HG03558 (cell line): ENCODE results near the gene ANGPTL5.
"Not testable (repeated sequence)": the region's sequence is repeated elsewhere in the genome, so short reads cannot be mapped to it uniquely, and the experiment has no call there.

Experiments used
- ATAC-seq: cut with Tn5 transposase; IDR thresholded peaks from one replicate; pipeline ENCODE4 v1.9.1; 2021; ENCODE audit warnings: moderate number of reproducible peaks; ENCODE audit not compliant: unreplicated experiment; ENCODE audit errors: extremely low read depth

ANGPTL5 gene

DNA sequence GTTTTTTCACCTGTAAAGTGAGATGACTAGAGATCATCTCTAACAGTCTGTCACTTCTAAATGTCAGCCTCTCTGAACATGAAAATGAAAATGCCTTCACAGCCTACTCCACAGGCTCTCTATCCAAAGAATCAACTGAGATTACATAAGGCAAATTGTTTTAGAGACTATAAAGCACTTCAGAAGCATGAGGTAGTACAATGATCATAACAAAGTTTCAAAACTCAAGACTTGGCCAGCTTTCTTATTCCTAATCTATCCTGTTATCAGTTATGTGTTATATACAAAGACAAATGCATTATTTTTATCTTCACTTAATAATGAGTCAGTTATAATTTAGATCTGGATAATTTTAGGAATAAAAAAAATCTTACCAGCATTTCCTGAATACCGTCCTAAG lies 21.8 kb downstream of the ANGPTL5 start:
- no peak for ATAC-seq

GRCh38 chr11:101889767-101890166 lies 26.6 kb downstream of the ANGPTL5 start:
- no peak for ATAC-seq

DNA sequence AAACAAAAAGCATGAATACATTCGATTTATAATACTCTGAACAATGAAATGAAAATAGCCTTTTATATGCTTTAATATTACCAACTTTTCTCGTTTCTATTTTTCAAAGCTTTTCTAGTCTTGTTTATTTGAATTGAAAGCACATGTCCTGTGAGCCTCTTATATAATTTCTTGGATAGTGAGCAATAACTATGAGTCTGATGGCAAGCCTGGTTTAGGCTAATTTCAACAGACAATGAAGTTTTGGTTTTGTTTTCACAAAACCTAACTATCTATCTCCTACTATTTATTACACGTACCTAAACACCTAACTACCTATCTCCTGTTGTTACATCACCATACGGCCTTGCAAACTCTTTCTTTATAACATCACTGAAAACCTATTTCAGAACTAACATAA lies 30.7 kb downstream of the ANGPTL5 start:
- ATAC-seq = no peak

GRCh38 chr11:101881586-101881985 lies 34.7 kb downstream of the ANGPTL5 start:
- no peak for ATAC-seq

DNA sequence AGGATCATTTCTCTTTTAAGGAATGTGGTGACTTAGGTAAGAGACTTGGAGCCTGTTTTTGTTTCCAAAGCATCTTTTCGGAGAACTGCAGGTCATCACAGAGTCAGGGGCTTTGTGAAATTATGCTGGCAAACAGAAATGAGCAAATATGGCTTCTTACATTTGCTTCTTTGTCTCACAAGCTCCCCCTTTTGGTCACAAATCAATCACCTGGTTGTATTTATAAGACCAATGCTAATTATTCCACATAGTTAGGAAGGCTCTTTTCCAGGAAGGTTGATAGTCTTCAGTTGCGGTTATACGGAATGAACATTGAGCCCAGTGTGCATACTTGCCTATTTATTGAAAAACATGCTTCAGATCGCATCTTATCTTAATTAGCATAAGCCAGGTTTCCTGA lies 36.1 kb downstream of the ANGPTL5 start:
- no peak for ATAC-seq

DNA sequence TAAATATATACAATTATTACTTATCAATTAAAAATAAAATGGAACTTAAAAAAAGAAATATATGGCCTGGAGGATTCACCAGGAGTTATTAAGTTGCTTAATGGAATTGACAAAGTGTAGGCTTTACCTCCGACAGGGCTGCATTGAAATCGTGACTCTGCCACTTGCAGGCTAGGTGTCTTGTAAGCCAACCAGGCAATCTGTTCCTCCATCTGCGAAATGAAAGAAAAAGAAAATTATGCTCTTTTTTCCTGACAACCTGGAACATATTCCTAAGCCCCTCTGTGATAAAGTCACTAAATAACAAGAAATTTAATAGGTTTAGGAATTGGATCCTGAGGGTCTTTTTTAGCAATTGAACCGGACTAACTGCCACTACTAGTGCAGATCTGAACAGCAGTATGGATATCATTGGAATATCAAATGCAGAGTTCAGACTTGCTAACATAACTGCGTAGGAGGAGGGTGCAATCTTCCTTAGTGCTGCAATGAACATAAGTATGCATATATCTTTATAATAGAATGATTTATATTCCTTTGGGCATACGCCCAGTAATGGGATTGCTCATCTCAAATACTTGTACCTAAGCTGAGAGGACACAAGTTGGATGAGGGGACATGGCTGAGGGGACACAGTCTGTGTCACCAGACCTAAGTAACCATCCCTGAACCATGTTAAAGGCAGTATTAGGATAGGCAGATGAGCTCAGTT lies 44.0 kb downstream of the ANGPTL5 start:
- ATAC-seq = no peak

- ATAC-seq = no peak
These were observed 45.8 kb downstream of the ANGPTL5 start for GRCh38 chr11:101870510-101870909.

DNA sequence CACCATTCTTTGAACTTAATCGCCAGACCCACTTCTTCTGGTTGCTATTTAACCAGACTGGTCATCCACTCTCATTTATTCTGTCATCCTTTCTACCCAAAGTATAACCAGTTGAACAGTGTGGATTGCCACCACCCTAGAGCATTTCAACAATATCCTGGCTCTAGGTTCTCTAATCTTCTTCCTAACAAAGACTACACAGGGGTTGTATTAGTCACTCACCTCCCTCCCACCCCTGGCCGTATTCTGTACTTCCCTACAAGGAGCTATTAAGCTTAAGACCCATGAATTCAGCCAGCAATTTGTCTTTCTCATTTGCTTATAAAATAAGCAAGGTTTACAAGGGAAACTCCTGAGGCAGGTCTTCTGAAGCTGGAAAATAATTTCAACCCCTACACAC lies 48.4 kb downstream of the ANGPTL5 start:
- ATAC-seq = no peak

- ATAC-seq = no peak
These were observed 49.5 kb downstream of the ANGPTL5 start for GRCh38 chr11:101866619-101867491.

DNA sequence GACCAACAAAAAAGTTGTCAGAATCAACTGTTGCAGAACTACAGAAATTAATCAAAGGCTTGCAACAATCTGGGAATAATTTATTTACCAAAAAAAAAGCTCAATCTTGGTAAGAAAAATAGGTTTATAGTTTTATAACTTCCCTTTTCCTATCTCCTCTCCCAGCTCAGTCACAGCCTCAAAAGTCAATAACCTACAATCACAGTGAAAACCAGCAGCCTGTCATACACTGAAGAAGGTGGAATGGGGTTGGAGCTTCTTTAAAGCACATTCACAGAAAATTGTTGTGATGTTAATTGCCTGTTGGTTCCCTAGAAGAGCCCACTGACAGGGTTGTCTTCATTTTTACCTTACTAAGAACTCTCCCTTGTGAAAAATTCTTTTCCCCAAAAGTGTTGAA lies 52.2 kb downstream of the ANGPTL5 start:
- ATAC-seq = no peak

- ATAC-seq = no peak
These were observed 53.0 kb downstream of the ANGPTL5 start for GRCh38 chr11:101863361-101863760.

- no peak for ATAC-seq
These were observed 53.7 kb downstream of the ANGPTL5 start for GRCh38 chr11:101862391-101863233.

DNA sequence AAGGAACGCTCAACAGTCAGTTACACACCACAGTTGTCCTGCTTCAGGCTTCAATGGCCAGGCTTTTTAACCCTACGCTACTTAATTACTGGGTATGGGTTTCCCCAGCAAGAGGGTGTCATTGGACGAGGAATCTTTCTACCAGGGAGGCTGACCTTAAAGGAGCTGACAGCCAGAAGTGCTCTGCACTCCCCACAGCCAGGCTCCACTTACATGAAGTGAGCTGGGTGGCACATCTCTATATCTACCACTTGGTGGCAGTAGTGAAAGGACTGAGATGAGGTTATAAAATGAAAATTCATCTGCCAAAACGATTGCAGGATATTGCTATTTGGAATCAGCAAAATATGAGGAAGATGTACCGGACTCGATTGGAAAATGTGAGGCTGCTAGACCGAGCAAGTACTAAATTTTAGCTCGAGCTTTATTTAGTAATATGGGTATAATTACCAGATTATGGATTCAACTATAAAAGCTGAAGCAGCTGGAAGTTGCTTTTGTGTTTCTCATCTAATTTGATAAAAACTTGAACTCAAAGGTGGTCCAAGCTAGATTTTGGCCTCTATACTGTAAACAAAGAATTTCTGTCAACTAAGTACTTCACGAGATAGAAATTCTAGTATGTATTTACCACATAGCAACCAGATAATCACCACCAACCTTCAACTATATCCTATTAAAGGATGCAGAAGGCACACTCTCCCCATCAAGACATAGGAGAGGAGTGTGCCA lies 55.5 kb downstream of the ANGPTL5 start:
- peak; percentile 74 for ATAC-seq

DNA sequence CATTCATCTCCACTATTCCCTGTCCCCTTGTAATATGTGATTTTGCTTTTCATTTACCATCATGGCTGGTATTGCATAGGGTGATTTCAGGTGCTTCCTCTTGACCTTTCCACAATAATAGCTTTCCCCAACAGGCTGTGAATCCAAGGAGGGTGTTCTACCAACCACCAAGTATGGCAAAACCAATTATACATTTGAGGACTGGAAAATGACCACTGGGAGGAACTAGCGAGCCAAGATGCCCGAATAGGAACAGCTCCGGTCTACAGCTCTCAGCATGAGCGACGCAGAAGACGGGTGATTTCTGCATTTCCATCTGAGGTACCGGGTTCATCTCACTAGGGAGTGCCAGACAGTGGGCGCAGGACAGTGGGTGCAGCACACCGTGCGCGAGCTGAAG lies 64.1 kb downstream of the ANGPTL5 start:
- ATAC-seq = not testable (repeated sequence)

- ATAC-seq = no peak
These were observed 68.1 kb downstream of the ANGPTL5 start for GRCh38 chr11:101848262-101848661.

GRCh38 chr11:101844608-101845007 lies 71.7 kb downstream of the ANGPTL5 start:
- ATAC-seq = no peak

- no peak for ATAC-seq
These were observed 75.6 kb downstream of the ANGPTL5 start for GRCh38 chr11:101840704-101841103.
